ENCODE data around the gene PXYLP1.

PXYLP1 gene

GRCh38 chr3:141225939-141226338 is 5.7 kb upstream of the PXYLP1 start:
- DNase-seq (ENCODE audit: insufficient read length, low spot score): no peak
- FAIRE-seq: no peak
- no peak for TF ChIP-seq POU2F2 (IDR thresholded peaks at IDR 0.05; ENCODE audit: low read depth, low read length)
- no peak for TF ChIP-seq POLR2AphosphoS5 (IDR thresholded peaks at IDR 0.05; ENCODE audit: low read depth, low read length)
- no peak for TF ChIP-seq POLR2A (IDR thresholded peaks at IDR 0.05; ENCODE audit: low read depth, low read length)
- no peak for TF ChIP-seq PAX5 (IDR thresholded peaks at IDR 0.05; ENCODE audit: insufficient read depth, low read length, severe bottlenecking)
- TF ChIP-seq SPI1 (IDR thresholded peaks at IDR 0.05; ENCODE audit: low read depth, low read length): no peak
- TF ChIP-seq TAF1 (IDR thresholded peaks at IDR 0.05; ENCODE audit: low read depth, low read length): no peak

GRCh38 chr3:141227216-141227615 is 4.4 kb upstream of the PXYLP1 start:
- no peak for TF ChIP-seq POU2F2 (IDR thresholded peaks at IDR 0.05; ENCODE audit: low read depth, low read length)
- TF ChIP-seq POLR2AphosphoS5 (IDR thresholded peaks at IDR 0.05; ENCODE audit: low read depth, low read length): no peak
- TF ChIP-seq PAX5 (IDR thresholded peaks at IDR 0.05; ENCODE audit: insufficient read depth, low read length, severe bottlenecking): no peak
- no peak for TF ChIP-seq POLR2A (IDR thresholded peaks at IDR 0.05; ENCODE audit: low read depth, low read length)
- no peak for TF ChIP-seq TAF1 (IDR thresholded peaks at IDR 0.05; ENCODE audit: low read depth, low read length)
- no peak for TF ChIP-seq SPI1 (IDR thresholded peaks at IDR 0.05; ENCODE audit: low read depth, low read length)
- FAIRE-seq: no peak
- DNase-seq (ENCODE audit: insufficient read length, low spot score): no peak

- no peak for TF ChIP-seq SPI1 (IDR thresholded peaks at IDR 0.05; ENCODE audit: low read depth, low read length)
- no peak for TF ChIP-seq POU2F2 (IDR thresholded peaks at IDR 0.05; ENCODE audit: low read depth, low read length)
- no peak for DNase-seq (ENCODE audit: insufficient read length, low spot score)
- FAIRE-seq: no peak
Observed at GRCh38 chr3:141227752-141228151, 3.9 kb upstream of the PXYLP1 start.

GRCh38 chr3:141228395-141228794 is 3.2 kb upstream of the PXYLP1 start:
- no peak for FAIRE-seq
- no peak for DNase-seq (ENCODE audit: insufficient read length, low spot score)
- TF ChIP-seq POU2F2 (IDR thresholded peaks at IDR 0.05; ENCODE audit: low read depth, low read length) (no peak), PAX5 (IDR thresholded peaks at IDR 0.05; ENCODE audit: insufficient read depth, low read length, severe bottlenecking) (no peak), POLR2AphosphoS5 (IDR thresholded peaks at IDR 0.05; ENCODE audit: low read depth, low read length) (no peak), TAF1 (IDR thresholded peaks at IDR 0.05; ENCODE audit: low read depth, low read length) (no peak), SPI1 (IDR thresholded peaks at IDR 0.05; ENCODE audit: low read depth, low read length) (no peak), POLR2A (IDR thresholded peaks at IDR 0.05; ENCODE audit: low read depth, low read length) (no peak)

GRCh38 chr3:141229132-141229531 is 2.5 kb upstream of the PXYLP1 start:
- DNase-seq (ENCODE audit: insufficient read length, low spot score) (no peak), FAIRE-seq (no peak)
- TF ChIP-seq SPI1 (IDR thresholded peaks at IDR 0.05; ENCODE audit: low read depth, low read length) (no peak), POLR2A (IDR thresholded peaks at IDR 0.05; ENCODE audit: low read depth, low read length) (no peak), POU2F2 (IDR thresholded peaks at IDR 0.05; ENCODE audit: low read depth, low read length) (no peak), PAX5 (IDR thresholded peaks at IDR 0.05; ENCODE audit: insufficient read depth, low read length, severe bottlenecking) (no peak), POLR2AphosphoS5 (IDR thresholded peaks at IDR 0.05; ENCODE audit: low read depth, low read length) (no peak), TAF1 (IDR thresholded peaks at IDR 0.05; ENCODE audit: low read depth, low read length) (no peak)

GRCh38 chr3:141230293-141230692 is 1.3 kb upstream of the PXYLP1 start:
- TF ChIP-seq SPI1 (IDR thresholded peaks at IDR 0.05; ENCODE audit: low read depth, low read length): no peak
- no peak for TF ChIP-seq TAF1 (IDR thresholded peaks at IDR 0.05; ENCODE audit: low read depth, low read length)
- TF ChIP-seq PAX5 (IDR thresholded peaks at IDR 0.05; ENCODE audit: insufficient read depth, low read length, severe bottlenecking): no peak
- TF ChIP-seq POLR2AphosphoS5 (IDR thresholded peaks at IDR 0.05; ENCODE audit: low read depth, low read length): no peak
- TF ChIP-seq POU2F2 (IDR thresholded peaks at IDR 0.05; ENCODE audit: low read depth, low read length): no peak
- TF ChIP-seq POLR2A (IDR thresholded peaks at IDR 0.05; ENCODE audit: low read depth, low read length): no peak
- DNase-seq (ENCODE audit: insufficient read length, low spot score) (no peak), FAIRE-seq (no peak)

- TF ChIP-seq POU2F2 (IDR thresholded peaks at IDR 0.05; ENCODE audit: low read depth, low read length) (no peak), PAX5 (IDR thresholded peaks at IDR 0.05; ENCODE audit: insufficient read depth, low read length, severe bottlenecking) (no peak), SPI1 (IDR thresholded peaks at IDR 0.05; ENCODE audit: low read depth, low read length) (no peak), POLR2A (IDR thresholded peaks at IDR 0.05; ENCODE audit: low read depth, low read length) (no peak), TAF1 (IDR thresholded peaks at IDR 0.05; ENCODE audit: low read depth, low read length) (no peak), POLR2AphosphoS5 (IDR thresholded peaks at IDR 0.05; ENCODE audit: low read depth, low read length) (no peak)
- FAIRE-seq: no peak
Observed at GRCh38 chr3:141231952-141232823, 563 bp downstream of the PXYLP1 start.

GRCh38 chr3:141233457-141234161 is 2.0 kb downstream of the PXYLP1 start:
- no peak for DNase-seq (ENCODE audit: insufficient read length, low spot score)
- no peak for TF ChIP-seq SPI1 (IDR thresholded peaks at IDR 0.05; ENCODE audit: low read depth, low read length)
- no peak for TF ChIP-seq POLR2A (IDR thresholded peaks at IDR 0.05; ENCODE audit: low read depth, low read length)
- TF ChIP-seq POU2F2 (IDR thresholded peaks at IDR 0.05; ENCODE audit: low read depth, low read length): no peak
- no peak for TF ChIP-seq PAX5 (IDR thresholded peaks at IDR 0.05; ENCODE audit: insufficient read depth, low read length, severe bottlenecking)
- TF ChIP-seq TAF1 (IDR thresholded peaks at IDR 0.05; ENCODE audit: low read depth, low read length): no peak
- no peak for TF ChIP-seq POLR2AphosphoS5 (IDR thresholded peaks at IDR 0.05; ENCODE audit: low read depth, low read length)

More at GRCh38 chr3:141231952-141232823, 563 bp downstream of the PXYLP1 start:
- DNase-seq (ENCODE audit: insufficient read length, low spot score): no peak

GRCh38 chr3:141234283-141234682 is 2.7 kb downstream of the PXYLP1 start:
- TF ChIP-seq POU2F2 (IDR thresholded peaks at IDR 0.05; ENCODE audit: low read depth, low read length): no peak
- no peak for TF ChIP-seq TAF1 (IDR thresholded peaks at IDR 0.05; ENCODE audit: low read depth, low read length)
- TF ChIP-seq SPI1 (IDR thresholded peaks at IDR 0.05; ENCODE audit: low read depth, low read length): no peak
- no peak for TF ChIP-seq PAX5 (IDR thresholded peaks at IDR 0.05; ENCODE audit: insufficient read depth, low read length, severe bottlenecking)
- TF ChIP-seq POLR2A (IDR thresholded peaks at IDR 0.05; ENCODE audit: low read depth, low read length): no peak
- TF ChIP-seq POLR2AphosphoS5 (IDR thresholded peaks at IDR 0.05; ENCODE audit: low read depth, low read length): no peak
- DNase-seq (ENCODE audit: insufficient read length, low spot score): no peak
- FAIRE-seq: no peak

More at GRCh38 chr3:141233457-141234161, 2.0 kb downstream of the PXYLP1 start:
- no peak for FAIRE-seq
